NCI-H69 (cell line): ENCODE results near the gene CCDC97.
A peak's percentile ranks its signal among the peaks of the same experiment; 100 is the strongest.

Experiments
- DNase-seq: peaks from one replicate; lab custom pipeline; 2025; lab: John Stamatoyannopoulos, UW

The CCDC97 gene

GRCh38 chr19:41320185-41320518 lies 10.2 kb downstream of the CCDC97 start:
- no peak for DNase-seq

GRCh38 chr19:41320568-41320967 lies 10.6 kb downstream of the CCDC97 start:
- no peak for DNase-seq

GRCh38 chr19:41321204-41321599 lies 11.2 kb downstream of the CCDC97 start:
- DNase-seq, result no peak

GRCh38 chr19:41321600-41322270 lies 11.8 kb downstream of the CCDC97 start:
- DNase-seq, result peak; percentile 47

- DNase-seq, result no peak
Observed at GRCh38 chr19:41322451-41322850, 12.5 kb downstream of the CCDC97 start.

- DNase-seq, result no peak
Observed at GRCh38 chr19:41323023-41323422, 13.1 kb downstream of the CCDC97 start.

GRCh38 chr19:41323430-41324125 lies 13.6 kb downstream of the CCDC97 start:
- peak; percentile 94 for DNase-seq

GRCh38 chr19:41324231-41324702 lies 14.3 kb downstream of the CCDC97 start:
- DNase-seq, result peak; percentile 36

GRCh38 chr19:41324921-41325639 lies 15.1 kb downstream of the CCDC97 start:
- peak; percentile 70 for DNase-seq

GRCh38 chr19:41325640-41325946 lies 15.6 kb downstream of the CCDC97 start:
- DNase-seq, result no peak

GRCh38 chr19:41325947-41326706 lies 16.2 kb downstream of the CCDC97 start:
- DNase-seq, result peak; percentile 72

- DNase-seq, result no peak
Observed at GRCh38 chr19:41327076-41327575, 17.2 kb downstream of the CCDC97 start.

GRCh38 chr19:41327576-41328156 lies 17.7 kb downstream of the CCDC97 start:
- DNase-seq, result peak; percentile 78

GRCh38 chr19:41328157-41328841 lies 18.3 kb downstream of the CCDC97 start:
- peak; percentile 42 for DNase-seq

- peak; percentile 41 for DNase-seq
Observed at GRCh38 chr19:41328842-41329225, 18.9 kb downstream of the CCDC97 start.

- peak; percentile 43 for DNase-seq
Observed at GRCh38 chr19:41330481-41330880, 20.5 kb downstream of the CCDC97 start.

GRCh38 chr19:41330946-41331678 lies 21.1 kb downstream of the CCDC97 start:
- peak; percentile 75 for DNase-seq

GRCh38 chr19:41332000-41332399 lies 22.0 kb downstream of the CCDC97 start:
- DNase-seq, result no peak

GRCh38 chr19:41332468-41332867 lies 22.5 kb downstream of the CCDC97 start:
- DNase-seq, result no peak

- no peak for DNase-seq
Observed at GRCh38 chr19:41334793-41335192, 24.8 kb downstream of the CCDC97 start.

- DNase-seq, result no peak
Observed at GRCh38 chr19:41335467-41335866, 25.5 kb downstream of the CCDC97 start.
